Smooth muscle cell (in vitro differentiated cells): ENCODE results near the gene MMS22L. TPM values are rescaled to one million over a fixed set of nuclear protein-coding genes. Genes with fewer than 3 reads are reported as not detected.

Experiments
- DNase-seq: peaks from one replicate; lab custom pipeline; 2025; ENCODE audit not compliant: unreplicated experiment; lab: John Stamatoyannopoulos, UW
- H2AFZ ChIP-seq: fragments of 200-600 bp; sonication (generic); 2 replicates; pipeline ENCODE4 v1.6.0; 2016; ENCODE audit warnings: antibody characterized with exemption, low read depth, mild to moderate bottlenecking
- H3F3A ChIP-seq: fragments of 200-600 bp; sonication (generic); 2 replicates; pipeline ENCODE4 v1.6.0; 2017; ENCODE audit warnings: antibody characterized with exemption, low read depth
- H3K27ac ChIP-seq: fragments of 200-600 bp; sonication (generic); 2 replicates; pipeline ENCODE4 v1.5.1; 2016; ENCODE audit warnings: low read depth, mild to moderate bottlenecking
- H3K27me3 ChIP-seq: fragments of 200-600 bp; sonication (generic); 2 replicates; pipeline ENCODE4 v1.6.1; 2016; ENCODE audit warnings: low read depth, mild to moderate bottlenecking
- H3K36me3 ChIP-seq: fragments of 200-600 bp; sonication (generic); 2 replicates; pipeline ENCODE4 v1.5.1; 2016; ENCODE audit warnings: low read depth
- H3K4me1 ChIP-seq: fragments of 200-600 bp; sonication (generic); 2 replicates; pipeline ENCODE4 v1.5.1; 2016; ENCODE audit warnings: low read depth
- H3K4me2 ChIP-seq: fragments of 200-600 bp; sonication (generic); 2 replicates; pipeline ENCODE4 v1.6.0; 2016; ENCODE audit warnings: mild to moderate bottlenecking
- H3K4me3 ChIP-seq: fragments of 200-600 bp; sonication (generic); 2 replicates; pipeline ENCODE4 v1.5.1; 2016; ENCODE audit warnings: mild to moderate bottlenecking
- H3K79me2 ChIP-seq: fragments of 200-600 bp; sonication (generic); 2 replicates; pipeline ENCODE4 v1.6.0; 2016; ENCODE audit warnings: low read depth, mild to moderate bottlenecking
- H3K9ac ChIP-seq: fragments of 200-600 bp; sonication (generic); 2 replicates; pipeline ENCODE4 v1.6.0; 2016; ENCODE audit warnings: low read depth
- H3K9me3 ChIP-seq: fragments of 200-600 bp; sonication (generic); replicated peaks from 2 replicates; pipeline ENCODE4 v1.5.1; 2016; ENCODE audit warnings: low read depth
- H4K20me1 ChIP-seq: fragments of 200-600 bp; sonication (generic); 2 replicates; pipeline ENCODE4 v1.6.0; 2016; ENCODE audit warnings: low read depth
- WGBS: methylation state at CpG from one replicate; pipeline ENCODE4 v1.1.7; 2016; ENCODE audit warnings: low lambda C conversion rate; 5-methylcytosine and 5-hydroxymethylcytosine counted together
- polyA plus RNA-seq: library from polyadenylated mRNA; unstranded; fragments of >200 nt; fragmentation: Nextera tagmentation; extraction: Ambion mirVana; gene quantifications from 2 replicates; pipeline ENCODE4 v1.2.1, GENCODE V29; 2016
- total RNA-seq: library from RNA; depleted of rRNA; stranded (reverse); fragments of >200 nt; gene quantifications from 2 replicates; pipeline ENCODE4 v1.2.3, GENCODE V29; 2014
- TF ChIP-seq, protein P1 (sequence below): fragments of 200-600 bp; sonication (generic); IDR thresholded peaks from 2 replicates; pipeline ENCODE4 v1.5.1; 2017; ENCODE audit warnings: borderline replicate concordance, mild to moderate bottlenecking, antibody characterized with exemption; ENCODE audit not compliant: insufficient read depth, poor library complexity, severe bottlenecking

MMS22L gene
- total and polyA plus RNA-seq, 2 experiments from 2014 or later, result 5.0 to 47.1 TPM

DNA sequence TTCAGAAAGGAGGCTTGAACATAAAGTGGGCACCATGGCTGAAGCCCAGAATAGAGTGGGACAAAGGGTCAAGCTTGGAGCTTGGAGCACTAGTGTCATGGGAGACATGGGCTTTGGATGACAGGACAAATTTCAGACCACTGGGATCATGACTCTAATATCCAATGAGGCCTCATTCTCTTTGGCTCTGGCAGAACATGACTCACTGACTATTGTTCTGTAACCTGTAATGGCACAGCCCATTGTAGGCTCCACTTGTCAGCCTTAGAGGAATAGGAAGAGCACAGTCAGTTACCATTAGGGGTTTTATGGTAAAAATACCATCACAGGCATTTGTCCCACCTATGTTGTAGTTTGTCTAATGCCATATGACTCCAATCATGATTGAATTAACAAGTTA is 34.0 kb upstream of the MMS22L start:
- DNase-seq, result no peak
- no peaks in the 10 kb centered on the region for H3K9me3 ChIP-seq
- H3K9ac ChIP-seq, result no peak overlapping the region
- H3K36me3 ChIP-seq, result no peaks in the 10 kb centered on the region
- H3K4me1 ChIP-seq, result peaks cover 7% of the 10 kb centered on the region
- no peak overlapping the region for H3K27ac ChIP-seq
- no peak overlapping the region for H2AFZ ChIP-seq
- H4K20me1 ChIP-seq, result no peaks in the 10 kb centered on the region
- no peak overlapping the region for H3K4me3 ChIP-seq
- no peaks in the 10 kb centered on the region for H3K79me2 ChIP-seq
- TF ChIP-seq, protein P1, sequence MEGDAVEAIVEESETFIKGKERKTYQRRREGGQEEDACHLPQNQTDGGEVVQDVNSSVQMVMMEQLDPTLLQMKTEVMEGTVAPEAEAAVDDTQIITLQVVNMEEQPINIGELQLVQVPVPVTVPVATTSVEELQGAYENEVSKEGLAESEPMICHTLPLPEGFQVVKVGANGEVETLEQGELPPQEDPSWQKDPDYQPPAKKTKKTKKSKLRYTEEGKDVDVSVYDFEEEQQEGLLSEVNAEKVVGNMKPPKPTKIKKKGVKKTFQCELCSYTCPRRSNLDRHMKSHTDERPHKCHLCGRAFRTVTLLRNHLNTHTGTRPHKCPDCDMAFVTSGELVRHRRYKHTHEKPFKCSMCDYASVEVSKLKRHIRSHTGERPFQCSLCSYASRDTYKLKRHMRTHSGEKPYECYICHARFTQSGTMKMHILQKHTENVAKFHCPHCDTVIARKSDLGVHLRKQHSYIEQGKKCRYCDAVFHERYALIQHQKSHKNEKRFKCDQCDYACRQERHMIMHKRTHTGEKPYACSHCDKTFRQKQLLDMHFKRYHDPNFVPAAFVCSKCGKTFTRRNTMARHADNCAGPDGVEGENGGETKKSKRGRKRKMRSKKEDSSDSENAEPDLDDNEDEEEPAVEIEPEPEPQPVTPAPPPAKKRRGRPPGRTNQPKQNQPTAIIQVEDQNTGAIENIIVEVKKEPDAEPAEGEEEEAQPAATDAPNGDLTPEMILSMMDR, result no peak
- no peaks in the 10 kb centered on the region for H3F3A ChIP-seq
- no peak overlapping the region for H3K4me2 ChIP-seq
- no peaks in the 10 kb centered on the region for H3K27me3 ChIP-seq

DNA sequence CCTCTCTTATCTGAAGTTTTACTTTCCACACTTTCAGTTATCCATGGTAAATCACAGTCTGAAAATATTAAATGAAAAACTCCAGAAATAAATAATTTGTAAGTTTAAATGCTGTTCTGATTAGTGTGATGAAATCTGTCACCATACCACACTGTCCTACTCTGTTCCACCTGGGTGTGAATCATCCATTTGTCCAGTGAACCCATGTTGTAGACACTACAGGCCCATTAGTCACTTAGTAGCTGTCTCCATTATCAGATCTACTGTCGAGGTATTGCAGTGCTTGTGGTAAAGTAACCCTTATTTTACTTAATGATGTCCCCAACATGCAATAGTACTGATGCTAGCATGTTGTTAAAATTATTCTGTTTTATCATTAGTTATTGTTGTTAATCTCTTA is 29.2 kb upstream of the MMS22L start:
- no peaks in the 10 kb centered on the region for H3F3A ChIP-seq
- H3K9me3 ChIP-seq, result no peaks in the 10 kb centered on the region
- DNase-seq, result no peak
- H3K4me3 ChIP-seq, result no peak overlapping the region
- H3K27ac ChIP-seq, result peak overlapping the region; percentile 44
- H3K79me2 ChIP-seq, result no peaks in the 10 kb centered on the region
- no peak overlapping the region for H3K4me2 ChIP-seq
- no peak overlapping the region for H3K9ac ChIP-seq
- no peak overlapping the region for H2AFZ ChIP-seq
- WGBS, result 52% methylated on average over 1 of the region's 1 CpG
- no peaks in the 10 kb centered on the region for H3K27me3 ChIP-seq
- no peaks in the 10 kb centered on the region for H3K36me3 ChIP-seq
- peaks cover 5% of the 10 kb centered on the region for H3K4me1 ChIP-seq
- TF ChIP-seq, protein P1, result no peak
- H4K20me1 ChIP-seq, result no peaks in the 10 kb centered on the region

DNA sequence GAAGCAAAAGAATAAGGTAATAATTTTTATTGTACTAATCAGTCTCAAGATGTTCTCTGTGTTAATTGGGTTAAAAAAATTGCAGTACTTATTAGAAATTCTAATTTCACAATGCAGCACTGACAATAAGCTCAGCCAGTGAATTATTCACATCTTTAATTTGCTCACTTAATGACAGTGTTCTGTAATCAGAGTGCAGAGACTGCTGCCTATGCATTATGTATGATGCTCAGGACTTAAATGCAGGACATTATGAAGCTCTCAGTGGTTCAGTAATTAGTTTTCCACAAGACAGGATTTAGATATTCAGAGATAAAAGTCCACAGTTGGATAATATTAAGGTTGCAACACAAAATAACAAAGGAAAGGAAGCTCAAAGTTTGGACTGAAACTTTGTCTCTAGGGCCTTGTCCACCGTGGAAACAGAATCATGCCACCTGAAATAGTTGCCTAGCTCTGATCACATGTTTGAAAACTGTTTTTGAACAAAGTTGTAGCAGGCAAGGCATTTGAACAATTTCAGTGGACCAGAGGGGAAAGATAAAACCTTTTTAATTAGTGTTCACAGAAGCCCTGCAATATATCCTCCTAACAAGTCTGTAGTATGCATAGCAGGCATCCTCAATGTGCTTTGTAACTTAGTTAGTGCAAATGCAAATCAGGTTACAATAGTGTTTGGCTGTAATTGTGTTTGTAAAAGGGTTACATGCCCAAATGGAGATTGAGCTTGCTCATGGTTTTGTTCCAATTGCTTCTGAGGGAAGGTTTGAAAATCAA is 23.7 kb upstream of the MMS22L start:
- H3F3A ChIP-seq, result no peaks in the 10 kb centered on the region
- no peak overlapping the region for H2AFZ ChIP-seq
- peaks cover 25% of the 10 kb centered on the region for H3K4me1 ChIP-seq
- H3K79me2 ChIP-seq, result no peaks in the 10 kb centered on the region
- no peaks in the 10 kb centered on the region for H3K27me3 ChIP-seq
- no peaks in the 10 kb centered on the region for H3K36me3 ChIP-seq
- H3K9me3 ChIP-seq, result no peaks in the 10 kb centered on the region
- TF ChIP-seq, protein P1, result no peak
- H3K27ac ChIP-seq, result no peak overlapping the region
- H3K4me3 ChIP-seq, result no peak overlapping the region
- no peaks in the 10 kb centered on the region for H4K20me1 ChIP-seq
- H3K4me2 ChIP-seq, result no peak overlapping the region
- 70% methylated on average over 1 of the region's 1 CpG for WGBS
- no peak overlapping the region for H3K9ac ChIP-seq
- no peak for DNase-seq
